HG03196 (cell line): Measurements from ENCODE around the gene MTHFSD.

Experiments
- ATAC-seq: cut with Tn5 transposase; IDR thresholded peaks from one replicate; pipeline ENCODE4 v1.9.1; 2021; ENCODE audit not compliant: unreplicated experiment

Gene MTHFSD

DNA sequence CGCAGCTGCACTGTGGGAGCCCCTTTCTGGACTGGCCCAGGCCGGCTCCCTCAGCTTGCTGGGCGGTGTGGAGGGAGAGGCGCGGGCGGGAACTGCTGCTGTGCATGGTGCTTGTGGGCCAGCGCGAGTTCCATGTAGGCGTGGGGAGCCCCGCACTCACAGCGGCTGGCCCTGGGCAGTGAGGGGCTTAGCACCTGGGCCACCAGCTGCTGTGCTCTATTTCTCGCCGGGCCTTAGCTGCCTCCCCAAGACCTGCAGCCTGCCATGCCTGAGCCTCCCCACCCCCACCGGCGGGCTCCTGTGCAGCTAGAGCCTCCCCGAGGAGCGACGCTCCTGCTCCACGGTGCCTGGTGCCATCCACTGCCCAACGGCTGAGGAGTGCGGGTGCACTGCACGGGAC is 1.7 kb downstream of the MTHFSD start:
- ATAC-seq: no peak

DNA sequence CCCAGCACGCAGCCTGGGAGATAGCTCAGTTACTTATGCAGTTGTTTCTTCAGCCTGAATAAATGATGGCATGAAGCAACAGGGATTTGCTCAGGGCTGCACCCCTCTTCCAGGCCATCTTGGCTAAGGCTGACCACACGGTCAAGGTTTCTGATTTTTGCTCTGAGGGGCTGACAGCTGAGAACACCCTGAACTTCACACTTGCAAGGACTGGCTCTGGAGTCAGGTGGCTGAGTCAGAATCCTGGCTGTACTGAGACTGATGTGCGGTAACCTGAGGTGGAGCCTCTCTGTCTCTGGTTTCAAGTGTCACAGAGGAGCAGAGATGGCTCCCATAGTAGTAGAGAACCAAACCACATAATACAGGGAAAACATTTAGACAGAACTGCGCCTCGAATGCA is 4.8 kb downstream of the MTHFSD start:
- no peak for ATAC-seq

DNA sequence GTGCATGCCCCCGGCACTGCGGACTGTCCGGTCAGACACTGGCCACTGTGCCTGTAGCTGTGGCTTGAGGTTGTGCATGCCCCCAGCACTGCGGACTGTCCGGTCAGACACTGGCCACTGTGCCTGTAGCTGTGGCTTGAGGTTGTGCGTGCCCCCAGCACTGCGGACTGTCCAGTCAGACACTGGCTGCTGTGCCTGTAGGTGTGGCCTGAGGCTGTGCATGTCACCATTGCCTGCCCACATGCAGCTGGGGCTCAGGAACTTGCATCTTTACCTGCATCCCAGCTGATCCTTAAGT is 5.2 kb downstream of the MTHFSD start:
- no peak for ATAC-seq

DNA sequence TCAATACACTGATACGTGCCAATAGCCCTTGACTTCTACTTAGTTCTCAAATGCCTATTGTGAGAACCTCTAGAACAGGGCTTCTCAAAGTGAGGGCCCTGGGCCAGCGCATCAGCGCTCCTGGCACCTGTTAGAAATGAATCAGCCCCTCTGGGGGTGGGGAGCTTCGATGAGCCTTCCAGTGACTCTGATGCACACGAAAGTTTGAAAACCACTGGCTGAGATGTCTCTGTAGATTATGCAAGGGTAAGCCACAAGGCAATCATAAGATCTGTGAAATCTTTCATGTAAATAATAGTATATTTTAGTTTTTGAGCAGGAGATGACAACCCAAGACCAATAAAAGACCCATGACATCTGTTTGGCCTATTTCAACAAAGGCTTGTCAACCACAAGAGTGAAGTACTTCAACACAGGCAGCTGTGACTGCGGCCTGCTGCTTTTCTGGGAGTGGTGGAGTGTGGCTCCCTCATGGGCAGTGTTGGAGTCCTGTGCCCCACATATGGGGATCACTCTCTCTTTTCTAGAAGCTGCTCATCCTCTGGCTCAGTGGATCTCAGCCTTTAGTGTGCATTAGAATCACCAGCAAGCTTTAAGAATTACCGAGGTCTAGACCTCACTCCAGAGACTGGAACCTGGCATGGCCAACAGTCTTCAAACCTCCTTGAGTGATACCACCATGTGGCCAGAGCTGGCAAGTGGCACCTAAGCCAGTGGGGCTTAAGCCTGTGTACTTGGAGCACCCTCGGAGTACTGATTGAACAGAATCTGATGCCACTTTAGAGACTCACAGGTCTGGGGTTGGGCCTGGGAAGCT is 5.8 kb downstream of the MTHFSD start:
- no peak for ATAC-seq

DNA sequence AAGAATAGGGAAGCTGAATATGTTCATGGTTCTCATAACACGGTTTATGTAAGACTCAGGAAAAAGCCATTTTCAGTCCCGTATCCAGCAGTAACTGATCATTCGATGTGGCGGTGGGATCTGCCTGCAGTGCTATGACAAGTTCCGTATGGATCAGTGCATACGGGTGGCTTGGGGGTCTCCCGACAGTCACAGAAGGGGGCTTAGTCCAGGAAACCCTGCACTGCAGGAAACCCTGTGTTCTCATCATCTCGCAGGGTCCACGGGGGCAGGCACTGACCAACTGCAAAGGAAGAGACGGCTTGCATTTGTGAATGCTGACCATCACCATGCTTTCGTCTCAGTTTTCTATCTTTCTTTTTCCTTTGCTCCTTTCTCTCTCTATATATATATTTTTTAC is 7.7 kb downstream of the MTHFSD start:
- no peak for ATAC-seq

DNA sequence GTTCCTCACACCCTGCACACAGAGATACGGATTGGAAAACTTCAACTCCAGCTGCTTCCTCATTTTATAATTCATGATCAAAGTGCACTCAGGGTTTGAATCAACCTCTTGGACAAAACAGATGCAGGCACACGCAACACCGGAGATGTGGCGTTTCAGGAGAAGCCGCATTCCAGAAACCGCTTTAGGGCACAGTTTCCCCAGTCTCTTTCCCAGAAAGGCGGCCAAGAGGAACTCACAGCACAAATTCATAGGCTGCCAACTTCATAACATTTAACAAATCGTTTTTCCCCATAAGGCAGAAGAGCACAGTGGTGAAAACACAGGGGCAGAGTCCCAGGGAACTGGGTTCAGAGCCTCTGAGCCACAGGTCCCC is 8.4 kb downstream of the MTHFSD start:
- no peak for ATAC-seq

DNA sequence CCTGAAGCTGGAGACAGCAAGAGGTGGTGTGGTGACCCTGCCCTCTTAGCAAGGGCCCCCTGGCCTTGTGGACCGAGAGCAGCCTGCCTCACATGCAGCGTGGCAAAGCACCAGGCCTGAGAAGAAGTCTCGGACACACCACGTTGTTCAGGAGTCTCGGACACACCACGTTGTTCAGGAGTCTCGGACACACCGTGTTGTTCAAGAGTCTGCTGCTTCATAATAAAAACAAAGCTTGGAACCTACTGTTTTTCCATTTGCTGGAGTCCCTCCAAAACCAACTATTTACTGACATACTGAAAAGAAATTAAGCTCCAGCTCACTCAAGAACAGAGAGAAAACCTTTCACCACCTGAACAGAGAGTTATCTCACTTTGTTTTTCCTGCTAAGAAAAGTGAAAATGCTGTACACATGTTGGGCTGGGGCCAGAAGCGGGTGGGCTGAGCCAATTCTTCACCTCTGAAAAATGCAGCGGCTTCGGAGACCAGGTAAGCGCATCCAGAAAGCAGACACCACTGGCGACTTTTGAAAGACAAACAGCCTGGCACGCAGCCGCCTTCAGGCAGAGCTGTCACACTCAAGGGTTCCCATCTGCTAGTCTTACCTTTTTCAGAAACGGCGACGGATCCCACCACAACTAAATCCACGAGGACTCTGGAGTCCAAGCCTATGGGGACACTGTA is 8.9 kb downstream of the MTHFSD start:
- no peak for ATAC-seq

DNA sequence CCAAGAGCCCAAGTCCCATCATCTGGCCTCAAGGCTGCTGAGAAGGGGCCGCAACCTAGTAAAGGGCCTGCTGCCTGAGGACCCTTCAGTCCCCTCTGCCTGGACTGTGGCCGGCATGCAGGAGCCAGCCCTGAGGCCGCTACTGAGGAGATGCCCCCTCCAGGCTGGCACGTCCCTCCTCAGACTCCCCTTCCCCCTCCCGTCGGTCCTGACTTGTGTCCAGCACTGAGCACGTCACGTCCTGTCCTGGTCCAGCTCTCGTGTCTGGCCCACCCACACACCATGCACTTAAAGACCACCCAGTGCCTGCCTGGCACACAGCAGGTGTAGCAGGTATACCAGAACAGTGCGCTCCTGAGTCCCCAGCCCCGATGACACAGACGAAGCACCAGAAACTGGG is 9.6 kb downstream of the MTHFSD start:
- no peak for ATAC-seq

DNA sequence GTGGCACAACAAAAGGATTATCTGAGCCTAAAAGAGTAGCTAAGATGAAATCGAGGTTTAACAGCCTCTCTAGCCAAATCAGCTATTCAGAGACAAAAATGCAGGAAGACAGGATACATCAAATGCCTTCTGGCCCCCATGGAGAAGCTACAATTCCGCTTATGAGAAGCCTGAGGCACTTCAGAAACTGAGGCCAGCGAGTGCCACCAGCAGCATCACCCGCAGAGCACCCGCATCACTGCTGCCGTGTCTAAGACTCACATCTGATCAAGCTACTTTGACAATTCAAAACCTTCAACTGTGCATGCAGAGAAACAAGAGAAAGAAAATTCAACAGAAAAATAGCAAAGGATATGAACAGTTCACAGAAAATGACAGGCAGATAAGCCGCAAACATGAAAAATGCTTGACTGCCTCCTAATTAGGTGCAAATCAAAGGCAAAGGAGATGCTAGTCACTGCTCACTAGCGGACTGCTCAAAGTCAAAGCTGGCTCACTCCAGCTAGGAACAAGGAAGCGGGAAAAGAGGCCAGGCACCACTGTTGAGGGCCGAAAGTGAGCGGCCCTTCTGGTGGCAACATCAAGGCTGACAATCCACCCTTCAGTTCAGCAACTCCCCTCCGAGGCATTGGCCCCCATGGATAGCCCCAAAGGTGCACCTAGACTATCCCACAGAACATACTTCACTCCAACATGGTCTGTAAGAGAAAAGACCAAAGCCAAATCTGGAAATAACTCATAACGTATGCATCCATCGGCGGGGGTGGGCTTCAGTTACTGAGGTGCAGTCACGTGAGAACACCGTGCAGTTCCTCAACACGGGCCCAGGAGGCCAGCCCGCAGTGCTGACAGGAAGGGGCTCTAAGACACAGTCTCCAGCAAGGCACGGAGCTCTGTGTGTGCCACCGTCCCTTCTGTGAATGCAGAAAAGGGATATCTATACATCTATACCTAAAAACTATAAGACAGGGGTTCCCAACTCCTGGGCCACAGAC is 12.0 kb downstream of the MTHFSD start:
- ATAC-seq: no peak

DNA sequence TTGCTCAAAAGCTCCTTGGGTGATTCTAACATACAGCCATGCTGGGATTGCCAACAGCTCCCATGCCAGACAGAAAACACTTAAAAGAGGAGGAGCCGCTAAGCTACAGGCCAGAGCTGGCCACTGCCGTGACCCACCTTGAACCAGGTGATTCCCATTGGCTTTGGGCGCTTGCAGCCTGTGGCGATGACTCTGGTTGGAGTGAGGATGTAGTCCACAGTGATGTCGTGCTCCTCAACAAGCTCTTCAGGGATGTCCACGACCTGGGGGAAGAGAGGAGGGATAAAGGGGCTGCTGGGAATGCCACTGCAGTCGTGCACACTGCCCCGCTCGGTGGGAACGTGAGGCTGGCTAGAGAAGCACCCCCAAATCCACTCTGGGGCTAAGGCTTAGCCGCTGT is 13.5 kb downstream of the MTHFSD start:
- ATAC-seq: no peak

DNA sequence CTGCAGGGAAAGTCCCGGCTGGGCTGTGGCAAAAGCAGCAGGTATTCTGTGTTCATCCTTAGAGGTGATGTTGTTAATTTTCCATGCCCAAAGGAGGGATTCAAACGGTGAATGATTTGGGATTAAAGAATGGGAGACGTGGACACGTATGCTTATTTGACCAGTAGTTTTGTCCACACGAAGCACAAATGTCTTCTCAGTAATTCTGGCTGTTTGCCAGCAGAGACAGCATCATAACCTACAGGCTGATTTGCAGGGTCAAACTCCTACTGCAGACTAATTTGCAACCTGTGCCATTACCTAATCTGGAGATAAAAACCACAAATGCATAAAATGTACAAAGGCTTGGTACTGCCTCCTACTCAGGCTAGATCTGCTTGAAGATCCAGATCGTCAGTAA is 14.1 kb downstream of the MTHFSD start:
- no peak for ATAC-seq

DNA sequence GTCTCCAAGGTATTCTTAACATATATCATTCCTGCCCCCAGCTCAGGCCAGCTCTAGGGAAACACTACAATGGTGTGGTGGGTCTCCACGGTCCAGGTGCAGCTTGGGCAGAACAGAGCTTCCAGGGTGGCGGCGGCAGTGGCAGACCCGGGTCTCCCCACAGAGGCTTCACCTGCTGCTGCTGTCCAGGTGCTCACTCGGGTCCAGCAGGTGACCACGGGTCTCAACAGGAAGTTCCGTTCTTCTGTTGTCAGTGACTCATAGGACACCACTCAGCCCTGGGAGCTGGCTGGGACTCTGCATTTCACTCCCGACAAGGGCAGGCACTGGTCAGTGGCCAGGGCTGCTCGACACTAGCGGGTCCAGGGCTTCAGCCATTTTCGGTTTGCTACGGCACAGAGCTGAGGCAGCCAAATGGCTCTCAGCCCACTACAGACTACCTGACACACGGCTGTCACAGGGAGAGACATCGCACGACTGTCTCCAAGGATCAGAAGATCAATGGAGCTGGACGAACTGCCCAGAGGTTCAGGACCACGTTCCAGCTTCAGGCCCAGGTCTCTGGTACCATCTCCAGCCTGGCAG is 16.7 kb downstream of the MTHFSD start:
- ATAC-seq: no peak

DNA sequence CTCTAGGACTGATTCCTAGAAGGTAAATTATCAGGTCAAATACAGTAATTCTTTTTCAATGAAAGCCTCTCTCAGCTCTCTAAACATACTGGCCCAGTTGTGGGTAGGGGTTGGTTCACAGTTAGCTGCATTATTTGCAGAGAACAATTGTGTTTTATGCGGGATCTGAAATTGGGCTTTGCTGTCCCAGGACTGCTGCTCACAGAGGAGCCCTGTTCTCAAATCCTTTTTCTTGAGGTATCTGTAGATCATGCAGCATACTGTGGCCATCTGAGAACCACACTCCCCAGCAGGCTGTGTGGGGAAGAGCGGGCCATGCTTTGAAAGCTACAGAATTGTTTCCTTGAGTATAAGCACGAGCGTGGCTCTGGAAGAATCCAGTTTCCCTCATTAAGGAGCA is 17.5 kb downstream of the MTHFSD start:
- no peak for ATAC-seq

DNA sequence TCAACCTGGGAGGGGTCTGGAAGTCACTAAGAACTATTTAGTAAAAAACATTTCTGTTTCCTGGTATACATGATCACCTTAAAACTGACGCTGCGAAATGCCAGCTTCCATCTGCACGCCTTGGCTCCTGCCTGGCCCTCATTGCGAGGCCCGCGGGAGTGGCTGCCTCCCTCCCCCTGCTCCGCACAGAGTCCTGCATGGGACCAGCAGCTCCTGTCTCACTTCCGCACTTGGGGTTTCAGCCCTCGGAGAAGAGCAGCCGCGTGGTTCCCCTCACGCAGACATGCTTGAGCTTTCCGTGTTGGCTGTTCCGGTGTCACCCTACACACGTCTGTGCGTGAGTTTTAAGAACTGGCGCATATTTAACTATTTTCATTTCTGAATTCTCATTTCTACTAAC is 18.4 kb downstream of the MTHFSD start:
- ATAC-seq: no peak

DNA sequence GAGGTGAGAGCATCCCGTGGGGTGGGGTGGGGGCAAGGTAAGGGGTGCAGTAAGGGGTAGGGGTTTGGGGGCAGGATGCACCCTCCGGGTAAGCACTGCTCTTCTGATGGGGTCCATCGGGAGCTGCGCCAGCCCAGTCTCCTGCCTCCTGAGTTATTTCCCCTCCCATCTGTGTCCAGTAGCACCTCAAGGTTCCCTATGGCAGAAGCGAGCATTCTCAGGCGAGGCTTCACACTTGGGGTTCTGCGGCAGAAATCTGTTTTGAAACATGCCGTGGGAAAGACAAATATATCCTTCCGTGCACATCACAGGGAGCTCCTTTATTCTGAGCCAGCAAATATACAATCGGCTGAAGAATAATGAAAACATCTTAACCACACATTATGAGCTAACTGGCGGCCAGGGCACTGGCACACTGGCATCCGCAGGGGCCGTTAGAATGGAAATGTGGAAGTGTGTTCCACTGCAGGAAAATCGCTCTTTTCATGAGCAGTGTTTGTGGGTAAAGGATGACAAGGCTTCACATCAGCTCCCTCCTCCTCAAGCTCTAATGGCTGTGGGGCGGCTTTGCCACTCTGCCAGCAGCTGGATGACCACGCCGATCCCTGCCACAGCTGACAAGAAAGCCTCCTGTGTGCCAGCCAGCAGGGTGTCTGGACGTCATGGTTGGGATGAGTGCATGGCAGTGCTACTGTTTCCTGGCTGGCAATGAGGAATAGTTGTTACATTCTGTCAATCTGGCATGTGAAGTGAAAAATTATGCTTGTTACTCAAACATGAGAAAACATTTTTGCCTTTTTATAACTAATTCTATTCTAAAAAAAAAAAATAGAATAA is 20.0 kb downstream of the MTHFSD start:
- no peak for ATAC-seq

DNA sequence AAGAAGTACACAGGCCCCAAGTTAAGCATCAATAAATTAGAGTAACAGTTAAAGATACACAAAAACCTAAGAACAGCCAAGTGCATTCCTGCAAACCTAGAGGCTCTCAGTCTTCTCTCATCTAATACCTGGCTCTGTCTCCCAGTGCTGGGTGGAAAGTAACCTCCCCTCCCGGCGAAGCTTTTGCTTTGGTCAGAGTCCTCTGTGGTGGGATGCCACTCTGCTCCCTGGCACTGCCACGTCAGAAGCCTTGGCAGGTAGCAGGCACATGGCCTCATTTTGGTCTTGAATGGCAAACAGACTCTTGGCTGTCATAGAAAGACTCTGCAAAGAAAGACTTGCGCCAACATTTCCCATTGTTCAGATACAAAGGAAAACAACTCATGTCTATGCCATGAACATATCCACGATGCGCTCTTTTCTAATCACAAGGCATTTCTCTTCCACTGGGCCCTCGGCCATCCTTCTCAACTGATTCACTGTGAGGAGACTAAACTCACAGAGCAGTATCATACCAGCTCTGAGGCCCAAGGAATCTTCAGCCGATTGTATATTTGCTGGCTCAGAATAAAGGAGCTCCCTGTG is 21.2 kb downstream of the MTHFSD start:
- no peak for ATAC-seq

DNA sequence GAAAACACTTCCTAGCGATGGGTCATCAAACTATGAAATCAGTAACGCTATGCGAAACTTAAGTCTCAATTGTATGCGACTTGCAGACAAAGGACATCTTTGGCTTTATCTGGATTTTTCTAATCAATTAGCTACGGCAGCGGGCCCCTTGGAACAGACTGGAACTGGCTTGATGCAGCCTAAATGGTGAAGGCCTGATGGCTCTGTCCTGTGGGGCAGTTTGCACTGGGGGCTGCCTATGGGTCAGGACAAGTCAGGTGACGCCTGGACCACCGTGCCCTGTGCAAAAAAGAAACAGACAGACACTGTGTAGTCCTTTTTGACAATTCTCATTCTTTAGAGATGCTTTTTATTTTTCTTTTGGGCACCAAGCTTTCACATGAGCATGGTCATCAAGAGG is 22.0 kb downstream of the MTHFSD start:
- ATAC-seq: no peak

DNA sequence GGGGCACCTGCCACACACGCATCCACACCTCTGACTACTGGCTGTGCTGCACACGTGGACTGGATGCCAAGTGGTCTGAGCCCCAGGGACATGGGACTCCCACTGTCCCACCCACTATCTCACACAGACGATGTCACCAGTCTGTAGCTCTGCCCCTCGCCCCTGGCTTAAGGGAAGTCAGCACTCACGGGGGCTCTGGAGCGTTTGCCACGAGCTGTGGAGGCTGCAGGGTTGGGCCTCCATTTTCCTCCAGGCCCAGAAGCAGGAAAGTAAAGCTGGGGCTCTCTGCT is 22.6 kb downstream of the MTHFSD start:
- ATAC-seq: no peak

DNA sequence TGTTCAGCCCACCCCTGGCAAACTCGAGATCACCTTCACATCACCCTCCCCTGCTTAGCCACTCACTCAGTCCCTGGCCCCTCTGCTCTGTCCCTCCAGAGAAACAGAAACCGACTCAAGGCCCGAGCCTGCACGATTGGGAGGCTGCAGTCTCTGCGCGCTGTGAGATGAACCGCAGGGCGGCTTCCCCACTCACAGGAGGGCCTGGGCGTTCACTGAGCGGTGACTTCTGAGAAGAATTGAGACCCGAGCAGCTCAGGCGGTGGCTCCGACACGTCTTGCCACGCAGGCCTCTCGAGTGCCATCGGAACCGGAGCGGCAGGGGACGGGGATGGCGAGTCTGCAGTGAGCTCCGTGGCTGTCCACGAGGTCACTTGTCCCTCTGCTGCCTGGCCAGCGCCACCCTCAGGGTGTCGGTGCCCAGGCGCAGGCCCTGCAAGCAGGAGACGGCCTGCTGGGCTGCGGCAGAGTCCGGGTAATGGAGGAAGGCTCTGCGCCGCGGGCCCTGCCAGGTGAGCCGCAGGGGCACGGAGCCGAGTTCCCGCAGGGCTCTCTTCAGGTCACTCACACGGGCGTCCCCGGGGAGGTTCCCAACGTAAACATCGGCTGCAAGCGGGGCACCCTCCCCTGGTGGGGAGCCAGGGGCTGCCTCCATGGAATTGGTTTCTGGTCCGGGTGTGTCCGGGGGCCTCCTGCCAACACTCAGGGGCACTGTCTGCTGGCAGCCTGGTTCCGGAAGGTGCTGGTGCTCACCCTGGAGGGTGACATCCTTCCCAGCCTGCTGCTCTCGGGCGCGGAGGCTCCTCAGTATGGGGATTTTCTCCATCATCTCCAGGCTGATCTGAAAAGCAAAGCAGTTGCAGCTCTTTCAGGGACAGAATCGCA is 23.2 kb downstream of the MTHFSD start:
- no peak for ATAC-seq

DNA sequence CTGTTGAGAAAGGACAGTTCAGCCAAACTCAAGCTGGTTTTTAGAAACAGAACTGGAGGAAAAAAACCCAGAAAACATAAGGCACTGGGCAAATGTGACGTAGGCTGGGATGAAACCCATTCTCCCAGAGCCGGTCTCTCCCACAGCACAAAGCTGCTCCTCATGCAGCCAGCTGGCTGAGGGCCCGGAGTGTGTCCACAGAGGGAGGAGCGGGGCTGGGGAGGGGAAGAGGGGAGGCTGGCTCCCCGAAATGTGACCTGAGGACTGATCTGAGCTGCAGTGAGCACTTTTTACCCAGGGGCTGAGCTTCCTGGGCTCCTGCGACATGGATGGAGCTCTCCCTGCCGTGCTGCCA is 23.9 kb downstream of the MTHFSD start:
- ATAC-seq: no peak
